Erythroblast (primary cell): ENCODE results near the gene NRF1.

Source experiments
- GATA1 ChIP-seq: IDR thresholded peaks from 2 replicates; pipeline ENCODE4 v1.6.1; 2011; ENCODE audit warnings: low read depth, mild to moderate bottlenecking, control low read depth, low read length, moderate library complexity
- POLR2A ChIP-seq: IDR thresholded peaks from 2 replicates; pipeline ENCODE4 v1.6.1; 2011; ENCODE audit warnings: mild to moderate bottlenecking, low read length

GRCh38 chr7:129789000-129789399 is 177.5 kb downstream of the NRF1 start:
- TF ChIP-seq GATA1 = no peak
- TF ChIP-seq POLR2A = no peak
